Stomach (tissue), 9 donors: ENCODE data around the gene COL18A1. TPM values are rescaled to one million over a fixed set of nuclear protein-coding genes. Genes with fewer than 3 reads are reported as not detected.

Experiments
- DNase-seq, 2 donors: peaks; one replicate each; pipeline versions ENCODE4 v3.0.0 to v3.0.0-alpha.2; 2013 to 2019
- H3K27ac ChIP-seq, 5 donors: fragments of 200-600 bp in 4 of 5; sonication (generic) in 4 of 5; one replicate each; pipeline ENCODE4 v1.5.1; 2013 to 2019; ENCODE audit warnings: mild to moderate bottlenecking in 1 of 5, moderate library complexity in 1 of 5
- H3K27me3 ChIP-seq, 3 donors: fragments of 200-600 bp; sonication (generic); one replicate each; pipeline ENCODE4 v1.5.1; 2017 to 2019; ENCODE audit warnings: mixed run types in 1 of 3
- H3K36me3 ChIP-seq, 4 donors: fragments of 200-600 bp; sonication (generic); 1 replicate in 3 of 4; 2 replicates in 1 of 4; pipeline ENCODE4 v1.5.1; 2016 to 2019
- H3K4me1 ChIP-seq, 4 donors: fragments of 200-600 bp; sonication (generic); one replicate each; pipeline ENCODE4 v1.5.1; 2016 to 2019
- H3K4me3 ChIP-seq, 4 donors: fragments of 200-600 bp; sonication (generic) in 3 of 4; one replicate each; pipeline ENCODE4 v1.5.1; 2016 to 2019; ENCODE audit warnings: mild to moderate bottlenecking in 1 of 4
- H3K9me3 ChIP-seq, 4 donors: fragments of 200-600 bp; sonication (generic); one replicate each; pipeline ENCODE4 v1.5.1; 2016 to 2019
- CTCF ChIP-seq, 7 experiments: fragments of 450-650 bp in 4 of 7; fragments of 200-600 bp in 3 of 7; sonication (generic) in 3 of 7; IDR thresholded peaks; one replicate each; pipeline ENCODE4 v1.5.1; 2016 to 2019; ENCODE audit warnings: antibody characterized with exemption in 7 of 7, control low read depth in 2 of 7, mild to moderate bottlenecking in 1 of 7
- EP300 ChIP-seq: sonication (generic); formaldehyde crosslinking; IDR thresholded peaks from one replicate; pipeline ENCODE4 v1.6.1; 2017; ENCODE audit warnings: antibody characterized with exemption
- POLR2A ChIP-seq, 4 donors: fragments of 450-650 bp; IDR thresholded peaks; one replicate each; pipeline ENCODE4 v1.6.1; 2016; ENCODE audit warnings: antibody characterized with exemption in 4 of 4, control low read depth in 2 of 4, mild to moderate bottlenecking in 1 of 4, moderate library complexity in 1 of 4
- POLR2AphosphoS5 ChIP-seq, 3 donors: sonication (generic); formaldehyde crosslinking; IDR thresholded peaks; one replicate each; pipeline ENCODE4 v1.6.1; 2016; ENCODE audit warnings: antibody characterized with exemption in 3 of 3
- WGBS, 5 donors: extraction: QIAGEN DNeasy Blood & Tissue Kit in 3 of 5; methylation state at CpG; one replicate each; pipeline versions ENCODE4 v1.1.5 to v1.1.7; 2013 to 2018; 5-methylcytosine and 5-hydroxymethylcytosine counted together
- intact Hi-C: fragments of 100-400 bp; cut with DNase I; formaldehyde crosslinking; loops from one replicate; pipeline ENCODE4 v1.15.1; 2023; ENCODE audit warnings: low total_unique reads
- polyA plus RNA-seq, 3 donors: library from polyadenylated mRNA; stranded (reverse); fragments of 200-250 nt; gene quantifications; one replicate each; pipeline ENCODE4 v1.2.3, GENCODE V29; 2013
- total RNA-seq, 5 donors: library from RNA; depleted of rRNA; stranded (reverse); fragments of >200 nt; gene quantifications; one replicate each; pipeline versions ENCODE4 v1.1.0 to v1.2.3, GENCODE V29; 2014 to 2016
- donor health status: healthy with polysubstance abuse.
- donor health status: Bipolar disorder and iron deficiency.
- donor health status: healthy.

Gene COL18A1
- total and polyA plus RNA-seq, 8 donors, result 19.8 to 212 (median 34.6) TPM

- intact Hi-C loops, result no loop called here
- TF ChIP-seq POLR2AphosphoS5 (IDR thresholded peaks at IDR 0.05) (no peak), POLR2A (IDR thresholded peaks at IDR 0.05) (no peak), EP300 (no peak), CTCF (IDR thresholded peaks at IDR 0.05) (no peak)
- H3K36me3 ChIP-seq, result no peaks in the 10 kb centered on the region
- peaks cover 0 to 38% (median 17%) of the 10 kb centered on the region in 4 donors for H3K4me1 ChIP-seq
- no peak overlapping the region for H3K4me3 ChIP-seq
- H3K27me3 ChIP-seq, result peaks cover 0 to 45% (median 1%) of the 10 kb centered on the region in 3 donors
- peak overlapping the region in 4 of 5 donors; percentile 9 to 50 (median 18) for H3K27ac ChIP-seq
- DNase-seq, result peak in 1 of 2 donors; percentile 68
- WGBS, 5 donors, result 53 to 70% (median 60%) methylated on average over 17 to 31 of the region's 31 CpGs
- no peaks in the 10 kb centered on the region for H3K9me3 ChIP-seq
These were observed 6.2 kb downstream of the COL18A1 start for GRCh38 chr21:45410865-45411809.

GRCh38 chr21:45411810-45412206, 6.8 kb downstream of the COL18A1 start:
- 57 to 82% (median 64%) methylated on average over 13 to 18 of the region's 18 CpGs for WGBS, 5 donors
- H3K27ac ChIP-seq, result no peak overlapping the region
- no peaks in the 10 kb centered on the region for H3K9me3 ChIP-seq
- H3K4me3 ChIP-seq, result no peak overlapping the region
- TF ChIP-seq POLR2AphosphoS5 (IDR thresholded peaks at IDR 0.05), result no peak
- TF ChIP-seq POLR2A (IDR thresholded peaks at IDR 0.05), result no peak
- TF ChIP-seq CTCF (IDR thresholded peaks at IDR 0.05), result no peak
- peaks cover 0 to 31% (median 11%) of the 10 kb centered on the region in 4 donors for H3K4me1 ChIP-seq
- no peaks in the 10 kb centered on the region for H3K36me3 ChIP-seq
- no peak for DNase-seq
- intact Hi-C loops, result no loop called here
- peaks cover 0 to 38% (median 0%) of the 10 kb centered on the region in 3 donors for H3K27me3 ChIP-seq

- Histone ChIP-seq H3K27me3 (peaks cover 0 to 31% (median 0%) of the 10 kb centered on the region in 3 donors), H3K36me3 (no peaks in the 10 kb centered on the region), H3K27ac (peak overlapping the region in 1 of 5 donors; percentile 11), H3K9me3 (no peaks in the 10 kb centered on the region), H3K4me3 (no peak overlapping the region), H3K4me1 (peaks cover 0 to 27% (median 10%) of the 10 kb centered on the region in 4 donors)
- intact Hi-C loops, result no loop called here
- TF ChIP-seq POLR2A (IDR thresholded peaks at IDR 0.05) (no peak), CTCF (IDR thresholded peaks at IDR 0.05) (no peak), POLR2AphosphoS5 (IDR thresholded peaks at IDR 0.05) (no peak), EP300 (no peak)
- 83 to 92% (median 89%) methylated on average over 7 of the region's 7 CpGs for WGBS, 5 donors
- no peak for DNase-seq
These were observed 7.5 kb downstream of the COL18A1 start for GRCh38 chr21:45412491-45412890.

GRCh38 chr21:45412909-45413611, 8.1 kb downstream of the COL18A1 start:
- no peak for DNase-seq
- intact Hi-C loops, result no loop called here
- H3K36me3 ChIP-seq, result no peaks in the 10 kb centered on the region
- H3K4me1 ChIP-seq, result peaks cover 0 to 21% (median 9%) of the 10 kb centered on the region in 4 donors
- peak overlapping the region in 1 of 5 donors; percentile 11 for H3K27ac ChIP-seq
- WGBS, 5 donors, result 78 to 85% (median 81%) methylated on average over 20 to 27 of the region's 27 CpGs
- TF ChIP-seq EP300, result no peak
- TF ChIP-seq POLR2A (IDR thresholded peaks at IDR 0.05), result no peak
- no peak for TF ChIP-seq POLR2AphosphoS5 (IDR thresholded peaks at IDR 0.05)
- TF ChIP-seq CTCF (IDR thresholded peaks at IDR 0.05), result no peak
- H3K27me3 ChIP-seq, result peaks cover 0 to 25% (median 0%) of the 10 kb centered on the region in 3 donors
- H3K4me3 ChIP-seq, result no peak overlapping the region
- no peaks in the 10 kb centered on the region for H3K9me3 ChIP-seq
